ENCODE data around the gene SURF6. TPM values are rescaled to one million over a fixed set of nuclear protein-coding genes. Genes with fewer than 3 reads are reported as not detected.
A peak's percentile ranks its signal among the peaks of the same experiment; 100 is the strongest.

The SURF6 gene
- total RNA-seq, 1 experiment from 2014 or later, result 21.2 TPM

DNA sequence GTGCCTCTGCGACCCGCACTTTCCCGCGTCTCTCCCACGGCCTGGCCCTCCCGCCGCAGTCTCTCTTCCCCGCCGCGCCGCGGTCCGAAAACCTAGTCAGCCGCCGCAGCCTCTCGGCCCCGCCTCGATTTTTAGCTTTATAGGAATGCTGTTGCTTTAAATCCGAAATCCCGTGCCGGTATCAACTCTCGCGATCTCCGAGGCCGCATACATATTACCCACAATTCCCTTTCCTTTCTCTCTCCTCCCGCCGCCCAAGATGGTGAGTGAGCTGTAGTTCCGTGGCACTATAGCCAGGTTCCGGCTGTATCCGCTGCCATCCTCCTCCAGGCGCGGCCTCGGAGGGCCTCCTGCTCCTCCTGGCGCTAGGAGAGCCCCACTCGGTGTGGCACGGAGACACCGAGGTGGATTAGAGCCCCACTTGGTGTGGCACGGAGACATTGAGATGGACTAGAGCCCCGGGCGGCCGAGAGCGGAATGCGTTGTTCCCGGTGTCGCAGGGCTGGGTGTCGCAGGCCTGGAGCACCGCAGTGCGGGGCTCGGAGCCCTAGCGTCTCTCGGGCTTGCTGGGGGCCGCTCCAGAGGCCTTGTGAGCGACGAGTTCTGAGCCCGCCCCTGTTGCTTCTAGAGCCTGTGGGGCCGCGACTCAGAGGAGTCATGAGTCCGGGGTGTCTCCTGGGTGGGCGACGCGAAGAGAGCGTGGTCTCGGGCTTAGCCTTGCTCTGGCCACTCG is 12.2 kb upstream of the SURF6 start, which contains the start of the genes MED22 and RPL7A:
Gene MED22, minus strand, starts transcription at position 147 of the 733 bp plus-strand sequence. CDS start 1,469 bp downstream, outside the sequence.
Gene RPL7A, plus strand, starts transcription at position 234 of the 733 bp plus-strand sequence. Its CDS starts 26 bp downstream, at position 260.
- peaks cover 51% of the 10 kb centered on the region for H3F3A ChIP-seq (ENCODE audit: insufficient read depth, low read depth)
- H4K20me1 ChIP-seq (ENCODE audit: insufficient read depth), result peaks cover 52% of the 10 kb centered on the region
- POLR2A ChIA-PET (ENCODE audit: unreplicated experiment), result interaction anchor here (0.6 to 0.9 kb wide), 8 partner anchors 25 to 942 kb away, joined by 3 to 19 read pairs (median 6); partner anchors contain the start of gene GTF3C5
- BruUV-seq (replicated peaks), result TSS peak; percentile 41
- H3K27me3 ChIP-seq (ENCODE audit: insufficient read depth, low read depth), result no peaks in the 10 kb centered on the region
- TF ChIP-seq EZH2 (IDR thresholded peaks at IDR 0.05; ENCODE audit: low read depth), result no peak
- TF ChIP-seq, protein P1, sequence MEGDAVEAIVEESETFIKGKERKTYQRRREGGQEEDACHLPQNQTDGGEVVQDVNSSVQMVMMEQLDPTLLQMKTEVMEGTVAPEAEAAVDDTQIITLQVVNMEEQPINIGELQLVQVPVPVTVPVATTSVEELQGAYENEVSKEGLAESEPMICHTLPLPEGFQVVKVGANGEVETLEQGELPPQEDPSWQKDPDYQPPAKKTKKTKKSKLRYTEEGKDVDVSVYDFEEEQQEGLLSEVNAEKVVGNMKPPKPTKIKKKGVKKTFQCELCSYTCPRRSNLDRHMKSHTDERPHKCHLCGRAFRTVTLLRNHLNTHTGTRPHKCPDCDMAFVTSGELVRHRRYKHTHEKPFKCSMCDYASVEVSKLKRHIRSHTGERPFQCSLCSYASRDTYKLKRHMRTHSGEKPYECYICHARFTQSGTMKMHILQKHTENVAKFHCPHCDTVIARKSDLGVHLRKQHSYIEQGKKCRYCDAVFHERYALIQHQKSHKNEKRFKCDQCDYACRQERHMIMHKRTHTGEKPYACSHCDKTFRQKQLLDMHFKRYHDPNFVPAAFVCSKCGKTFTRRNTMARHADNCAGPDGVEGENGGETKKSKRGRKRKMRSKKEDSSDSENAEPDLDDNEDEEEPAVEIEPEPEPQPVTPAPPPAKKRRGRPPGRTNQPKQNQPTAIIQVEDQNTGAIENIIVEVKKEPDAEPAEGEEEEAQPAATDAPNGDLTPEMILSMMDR (conservative IDR thresholded peaks at IDR 0.05), result 0 out of 2 replicates have a peak, but pooled peaks have one; percentile 17
- no peaks in the 10 kb centered on the region for H3K9me2 ChIP-seq (ENCODE audit: insufficient read depth)
- DNase-seq, result peak; percentile 87 to 93
- CTCF ChIA-PET, result interaction anchor here (0.6 to 1.1 kb wide), 2 partner anchors 162 to 187 kb away, joined by 3 to 5 read pairs; no protein-coding TSS in a partner anchor
- peak within 1 kb of the TSS; percentile 99 for H3K4me3 ChIP-seq
- H2AFZ ChIP-seq, result peak within 1 kb of the TSS; percentile 76
- H3K36me3 ChIP-seq (ENCODE audit: low read depth), result peaks cover 41% of the 10 kb centered on the region
- no peaks in the 10 kb centered on the region for H3K9me3 ChIP-seq (ENCODE audit: insufficient read depth, low read depth)
- peaks cover 58% of the 10 kb centered on the region for H3K79me2 ChIP-seq (ENCODE audit: low read depth)
- intact Hi-C loops (cut with micrococcal nuclease; ENCODE audit: unreplicated experiment), result loop anchor here (1.0 kb wide), 2 partner anchors 12 to 28 kb away; partner anchors contain the start of genes STKLD1, SURF4 and SURF6
- H3K4me2 ChIP-seq, result peak within 1 kb of the TSS; percentile 95
- peak within 1 kb of the TSS; percentile 97 for H3K27ac ChIP-seq
- peaks cover 17% of the 10 kb centered on the region for H3K4me1 ChIP-seq (replicated peaks; ENCODE audit: insufficient read depth)

DNA sequence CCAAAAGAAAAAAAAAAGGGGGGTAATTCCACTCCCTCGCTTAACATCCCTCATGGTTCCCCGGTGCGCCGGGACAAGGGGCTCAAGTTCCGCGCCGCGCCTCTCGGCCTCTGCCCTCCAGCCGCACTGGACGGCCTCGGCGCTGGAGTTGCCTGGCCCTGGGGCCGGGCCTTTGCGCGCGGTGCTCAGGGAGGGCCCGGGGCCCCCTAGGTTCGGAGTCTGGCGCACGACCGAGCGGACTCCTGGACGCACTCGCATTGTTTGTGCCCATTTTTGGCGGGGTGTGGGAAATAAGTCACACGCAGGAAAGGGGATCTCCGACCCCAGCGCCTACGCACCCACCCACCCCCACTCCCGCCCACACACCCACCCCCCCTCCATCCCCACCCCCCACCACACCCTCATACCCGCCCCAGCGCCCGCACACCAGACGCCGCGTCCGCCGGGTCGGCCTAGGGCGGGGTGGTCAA is 11.6 kb upstream of the SURF6 start:
- Histone ChIP-seq H3K27me3 (ENCODE audit: insufficient read depth, low read depth) (no peaks in the 10 kb centered on the region), H4K20me1 (ENCODE audit: insufficient read depth) (peaks cover 50% of the 10 kb centered on the region), H3K36me3 (ENCODE audit: low read depth) (peaks cover 41% of the 10 kb centered on the region), H3K27ac (no peak overlapping the region; the same call in 1 of the 2 replicates), H3K4me2 (peak overlapping the region; percentile 95), H3K9me3 (ENCODE audit: insufficient read depth, low read depth) (no peaks in the 10 kb centered on the region), H3K79me2 (ENCODE audit: low read depth) (peaks cover 58% of the 10 kb centered on the region), H2AFZ (peak overlapping the region; percentile 76), H3F3A (ENCODE audit: insufficient read depth, low read depth) (peaks cover 45% of the 10 kb centered on the region), H3K4me3 (peak overlapping the region; percentile 99), H3K9me2 (ENCODE audit: insufficient read depth) (no peaks in the 10 kb centered on the region), H3K4me1 (replicated peaks; ENCODE audit: insufficient read depth) (peaks cover 17% of the 10 kb centered on the region)
- TSS peak; percentile 11 for BruUV-seq (replicated peaks)
- POLR2A ChIA-PET (ENCODE audit: unreplicated experiment), result interaction anchor here (0.6 to 0.9 kb wide), 7 partner anchors 26 to 941 kb away, joined by 3 to 19 read pairs (median 6); partner anchors contain the start of gene GTF3C5
- peak in 1 of 2 experiments; percentile 55 for DNase-seq
- intact Hi-C loops (cut with micrococcal nuclease; ENCODE audit: unreplicated experiment), result no loop called here
- TF ChIP-seq EZH2 (IDR thresholded peaks at IDR 0.05; ENCODE audit: low read depth), result no peak
- TF ChIP-seq, protein P1 (conservative IDR thresholded peaks at IDR 0.05), result no peak
- CTCF ChIA-PET, result interaction anchor here (0.7 to 1.1 kb wide), 2 partner anchors 56 to 162 kb away, joined by 3 to 5 read pairs; no protein-coding TSS in a partner anchor

DNA sequence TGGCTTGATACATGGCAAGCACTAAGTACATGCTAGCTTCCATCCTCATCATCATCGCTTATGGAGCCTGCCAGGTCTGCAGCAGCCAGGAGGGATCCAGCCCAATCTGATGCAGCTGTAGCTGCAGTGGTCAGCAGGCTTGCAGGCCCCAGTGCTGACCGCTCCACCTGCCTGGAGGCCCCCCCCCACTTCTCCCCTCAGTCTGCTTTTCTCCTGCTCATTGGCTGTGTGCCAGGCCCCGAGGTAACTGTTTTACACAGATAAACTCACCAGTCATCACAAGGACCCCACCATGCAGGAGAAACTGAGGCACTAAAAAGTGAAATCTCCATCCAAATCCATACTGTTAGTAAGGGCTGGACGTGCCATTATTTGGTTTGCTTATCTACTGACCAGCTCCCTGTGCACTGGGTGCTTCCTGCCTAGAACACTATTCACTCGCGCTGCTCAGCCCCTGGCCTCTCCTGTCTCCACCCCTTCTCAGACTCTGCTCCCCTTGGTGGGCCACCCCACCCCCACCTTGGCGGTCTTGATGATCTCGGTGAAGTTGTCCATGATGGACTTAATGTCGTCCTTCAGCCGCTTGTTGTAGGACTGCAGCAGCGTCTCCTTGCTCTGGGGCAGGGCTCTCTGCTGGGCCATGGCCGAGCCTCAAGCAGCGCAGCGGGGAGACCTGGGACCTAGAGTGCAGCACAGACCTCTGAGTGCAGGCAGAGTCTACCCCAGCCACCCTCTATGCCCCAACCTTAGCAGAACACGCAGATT is 10.2 kb upstream of the SURF6 start:
- TF ChIP-seq, protein P1 (conservative IDR thresholded peaks at IDR 0.05), result no peak
- no peak for TF ChIP-seq EZH2 (IDR thresholded peaks at IDR 0.05; ENCODE audit: low read depth)
- peaks cover 32% of the 10 kb centered on the region for H3F3A ChIP-seq (ENCODE audit: insufficient read depth, low read depth)
- H4K20me1 ChIP-seq (ENCODE audit: insufficient read depth), result peaks cover 36% of the 10 kb centered on the region
- peak overlapping the region; percentile 99; the same call in 1 of the 2 replicates for H3K4me3 ChIP-seq
- H3K27ac ChIP-seq, result no peak overlapping the region
- H3K36me3 ChIP-seq (ENCODE audit: low read depth), result peaks cover 29% of the 10 kb centered on the region
- intact Hi-C loops (cut with micrococcal nuclease; ENCODE audit: unreplicated experiment), result no loop called here
- ChIA-PET CTCF (interaction anchor here (0.5 kb wide), 1 partner anchor 12 kb away, joined by 3 read pairs; no protein-coding TSS in a partner anchor), POLR2A (ENCODE audit: unreplicated experiment) (interaction anchor here (0.6 kb wide), 2 partner anchors 93 to 308 kb away, joined by 3 to 9 read pairs; no protein-coding TSS in a partner anchor)
- DNase-seq, result no peak
- H2AFZ ChIP-seq, result no peak overlapping the region
- H3K9me2 ChIP-seq (ENCODE audit: insufficient read depth), result no peaks in the 10 kb centered on the region
- peaks cover 58% of the 10 kb centered on the region for H3K79me2 ChIP-seq (ENCODE audit: low read depth)
- H3K27me3 ChIP-seq (ENCODE audit: insufficient read depth, low read depth), result no peaks in the 10 kb centered on the region
- peak overlapping the region; percentile 84 for H3K4me2 ChIP-seq
- peaks cover 17% of the 10 kb centered on the region for H3K4me1 ChIP-seq (replicated peaks; ENCODE audit: insufficient read depth)
- BruUV-seq (replicated peaks), result no TSS peak
- no peaks in the 10 kb centered on the region for H3K9me3 ChIP-seq (ENCODE audit: insufficient read depth, low read depth)
